Activated T-helper 17 cell treated with anti-CD3 and anti-CD28 coated beads, Interleukin-2, amount 50 U/mL, for 72 hours (primary cell): ENCODE data around the gene SLC46A1. TPM values are rescaled to one million over a fixed set of nuclear protein-coding genes. Genes with fewer than 3 reads are reported as not detected.

Experiments
- ATAC-seq: fragments of 150-1000 bp; cut with Tn5 transposase; replicated peaks from 2 replicates; pipeline ENCODE4 v1.10.0; 2021; ENCODE audit warnings: mild to moderate bottlenecking, moderate library complexity
- H3K27ac Mint-ChIP-seq: one replicate; pipeline ENCODE4 v1.8.0; 2022; ENCODE audit warnings: mixed read lengths
- H3K27me3 Mint-ChIP-seq: one replicate; pipeline ENCODE4 v1.8.0; 2022; ENCODE audit warnings: mixed read lengths
- H3K36me3 Mint-ChIP-seq: one replicate; pipeline ENCODE4 v1.8.0; 2022; ENCODE audit warnings: low read depth, mild to moderate bottlenecking, mixed read lengths
- H3K4me1 Mint-ChIP-seq: one replicate; pipeline ENCODE4 v1.8.0; 2022; ENCODE audit warnings: mixed read lengths
- H3K4me3 Mint-ChIP-seq: one replicate; pipeline ENCODE4 v1.8.0; 2022; ENCODE audit warnings: mild to moderate bottlenecking, mixed read lengths
- H3K9me3 Mint-ChIP-seq: one replicate; pipeline ENCODE4 v1.8.0; 2022; ENCODE audit warnings: mixed read lengths
- total RNA-seq, 2 donors: library from RNA; stranded (reverse); gene quantifications; one replicate each; pipeline ENCODE4 v1.2.3, GENCODE V29; 2022

SLC46A1 gene
- total RNA-seq, 2 donors from 2014 or later: 2.5 to 4.4 TPM

GRCh38 chr17:28396635-28397239 lies 9.3 kb downstream of the SLC46A1 start:
- Mint-ChIP-seq H3K4me3 (no peak overlapping the region), H3K27me3 (no peaks in the 10 kb centered on the region), H3K4me1 (no peaks in the 10 kb centered on the region), H3K36me3 (peaks cover 47% of the 10 kb centered on the region), H3K27ac (no peak overlapping the region), H3K9me3 (no peaks in the 10 kb centered on the region)
- no peak for ATAC-seq

- Mint-ChIP-seq H3K4me3 (no peak overlapping the region), H3K9me3 (no peaks in the 10 kb centered on the region), H3K36me3 (peaks cover 55% of the 10 kb centered on the region), H3K27me3 (no peaks in the 10 kb centered on the region), H3K4me1 (no peaks in the 10 kb centered on the region), H3K27ac (peak overlapping the region; percentile 43)
- no peak for ATAC-seq
Observed at GRCh38 chr17:28395968-28396367, 10.0 kb downstream of the SLC46A1 start.

GRCh38 chr17:28395426-28395825 lies 10.6 kb downstream of the SLC46A1 start:
- H3K4me3 Mint-ChIP-seq: no peak overlapping the region
- no peaks in the 10 kb centered on the region for H3K4me1 Mint-ChIP-seq
- H3K27ac Mint-ChIP-seq: peak overlapping the region; percentile 43
- H3K27me3 Mint-ChIP-seq: no peaks in the 10 kb centered on the region
- no peak for ATAC-seq
- H3K9me3 Mint-ChIP-seq: no peaks in the 10 kb centered on the region
- peaks cover 60% of the 10 kb centered on the region for H3K36me3 Mint-ChIP-seq

- no peak for ATAC-seq
- Mint-ChIP-seq H3K27me3 (no peaks in the 10 kb centered on the region), H3K27ac (no peak overlapping the region), H3K36me3 (peaks cover 69% of the 10 kb centered on the region), H3K4me3 (no peak overlapping the region), H3K9me3 (no peaks in the 10 kb centered on the region), H3K4me1 (no peaks in the 10 kb centered on the region)
Observed at GRCh38 chr17:28394337-28395116, 11.5 kb downstream of the SLC46A1 start.

- Mint-ChIP-seq H3K27ac (no peak overlapping the region), H3K4me3 (no peak overlapping the region), H3K27me3 (no peaks in the 10 kb centered on the region), H3K9me3 (no peaks in the 10 kb centered on the region), H3K4me1 (peaks cover 4% of the 10 kb centered on the region), H3K36me3 (peaks cover 82% of the 10 kb centered on the region)
- no peak for ATAC-seq
Observed at GRCh38 chr17:28392491-28392890, 13.5 kb downstream of the SLC46A1 start.

GRCh38 chr17:28391401-28391800 lies 14.6 kb downstream of the SLC46A1 start:
- no peak for ATAC-seq
- H3K27ac Mint-ChIP-seq: no peak overlapping the region
- H3K27me3 Mint-ChIP-seq: no peaks in the 10 kb centered on the region
- H3K9me3 Mint-ChIP-seq: no peaks in the 10 kb centered on the region
- no peak overlapping the region for H3K4me3 Mint-ChIP-seq
- H3K4me1 Mint-ChIP-seq: peaks cover 5% of the 10 kb centered on the region
- H3K36me3 Mint-ChIP-seq: peaks cover 87% of the 10 kb centered on the region

- Mint-ChIP-seq H3K36me3 (peaks cover 86% of the 10 kb centered on the region), H3K9me3 (no peaks in the 10 kb centered on the region)
Observed at GRCh38 chr17:28390984-28391383, 15.0 kb downstream of the SLC46A1 start.

GRCh38 chr17:28390563-28390962 lies 15.4 kb downstream of the SLC46A1 start:
- no peak for ATAC-seq
- peaks cover 81% of the 10 kb centered on the region for H3K36me3 Mint-ChIP-seq
- no peaks in the 10 kb centered on the region for H3K27me3 Mint-ChIP-seq
- H3K9me3 Mint-ChIP-seq: no peaks in the 10 kb centered on the region
- no peak overlapping the region for H3K4me3 Mint-ChIP-seq
- peak overlapping the region; percentile 23 for H3K27ac Mint-ChIP-seq
- H3K4me1 Mint-ChIP-seq: peaks cover 5% of the 10 kb centered on the region

More at GRCh38 chr17:28390984-28391383, 15.0 kb downstream of the SLC46A1 start:
- Mint-ChIP-seq H3K4me3 (no peak overlapping the region), H3K4me1 (peaks cover 5% of the 10 kb centered on the region), H3K27ac (peak overlapping the region; percentile 23), H3K27me3 (no peaks in the 10 kb centered on the region)
- ATAC-seq: no peak

GRCh38 chr17:28390141-28390540 lies 15.9 kb downstream of the SLC46A1 start:
- H3K4me1 Mint-ChIP-seq: peaks cover 9% of the 10 kb centered on the region

GRCh38 chr17:28388106-28388505 lies 17.9 kb downstream of the SLC46A1 start:
- ATAC-seq: no peak
- peaks cover 17% of the 10 kb centered on the region for H3K4me1 Mint-ChIP-seq
- no peaks in the 10 kb centered on the region for H3K27me3 Mint-ChIP-seq
- H3K4me3 Mint-ChIP-seq: no peak overlapping the region
- peaks cover 57% of the 10 kb centered on the region for H3K36me3 Mint-ChIP-seq
- no peaks in the 10 kb centered on the region for H3K9me3 Mint-ChIP-seq
- H3K27ac Mint-ChIP-seq: no peak overlapping the region

More at GRCh38 chr17:28390141-28390540, 15.9 kb downstream of the SLC46A1 start:
- Mint-ChIP-seq H3K27me3 (no peaks in the 10 kb centered on the region), H3K27ac (peak overlapping the region; percentile 23), H3K36me3 (peaks cover 77% of the 10 kb centered on the region), H3K4me3 (no peak overlapping the region), H3K9me3 (no peaks in the 10 kb centered on the region)
- ATAC-seq: no peak

- H3K4me1 Mint-ChIP-seq: peaks cover 17% of the 10 kb centered on the region
- no peaks in the 10 kb centered on the region for H3K27me3 Mint-ChIP-seq
- no peak overlapping the region for H3K27ac Mint-ChIP-seq
- H3K4me3 Mint-ChIP-seq: no peak overlapping the region
- H3K36me3 Mint-ChIP-seq: peaks cover 58% of the 10 kb centered on the region
- no peak for ATAC-seq
- no peaks in the 10 kb centered on the region for H3K9me3 Mint-ChIP-seq
Observed at GRCh38 chr17:28386391-28386790, 19.6 kb downstream of the SLC46A1 start.

- H3K9me3 Mint-ChIP-seq: no peaks in the 10 kb centered on the region
Observed at GRCh38 chr17:28385406-28385805, 20.6 kb downstream of the SLC46A1 start.

GRCh38 chr17:28385037-28385400 lies 21.0 kb downstream of the SLC46A1 start:
- H3K27me3 Mint-ChIP-seq: no peaks in the 10 kb centered on the region
- H3K36me3 Mint-ChIP-seq: peaks cover 44% of the 10 kb centered on the region
- no peaks in the 10 kb centered on the region for H3K9me3 Mint-ChIP-seq
- peak overlapping the region; percentile 69 for H3K27ac Mint-ChIP-seq
- peak; percentile 48 for ATAC-seq
- H3K4me3 Mint-ChIP-seq: peak overlapping the region; percentile 94
- H3K4me1 Mint-ChIP-seq: peaks cover 23% of the 10 kb centered on the region

More at GRCh38 chr17:28385406-28385805, 20.6 kb downstream of the SLC46A1 start:
- Mint-ChIP-seq H3K36me3 (peaks cover 48% of the 10 kb centered on the region), H3K4me3 (peak overlapping the region; percentile 94), H3K27me3 (no peaks in the 10 kb centered on the region), H3K4me1 (peaks cover 19% of the 10 kb centered on the region), H3K27ac (peak overlapping the region; percentile 69)
- ATAC-seq: peak; percentile 61

GRCh38 chr17:28384281-28385036 lies 21.6 kb downstream of the SLC46A1 start:
- Mint-ChIP-seq H3K36me3 (peaks cover 38% of the 10 kb centered on the region), H3K9me3 (no peaks in the 10 kb centered on the region), H3K27me3 (no peaks in the 10 kb centered on the region), H3K27ac (peak overlapping the region; percentile 69), H3K4me3 (peak overlapping the region; percentile 94), H3K4me1 (peaks cover 23% of the 10 kb centered on the region)
- peak; percentile 92 for ATAC-seq
